Measurements from ENCODE around the gene PVALB. TPM values are rescaled to one million over a fixed set of nuclear protein-coding genes. Genes with fewer than 3 reads are reported as not detected.

The PVALB gene
- total and polyA plus RNA-seq, 2 donors (not counting 3 experiments of a cell fraction or from before 2014, with no cell fraction given): not detected

- H3K4me3 ChIP-seq (replicated peaks in 1 of 3; ENCODE audit: insufficient read depth in 1 of 3, low read depth in 1 of 3, low read length in 3 of 3): no peak overlapping the region
- no peaks in the 10 kb centered on the region for H3K9me1 ChIP-seq (replicated peaks; ENCODE audit: control insufficient read depth, extremely low read depth, insufficient read depth, low read length)
- peaks cover 9 to 17% of the 10 kb centered on the region in 2 experiments for H3K27me3 ChIP-seq (ENCODE audit: control insufficient read depth in 2 of 2, insufficient read depth in 2 of 2, low read length in 2 of 2)
- no peaks in the 10 kb centered on the region for H3K36me3 ChIP-seq (ENCODE audit: control insufficient read depth in 2 of 2, extremely low read depth in 1 of 2, insufficient read depth in 2 of 2, low read length in 2 of 2)
- intact Hi-C loops (cut with micrococcal nuclease) (no loop called here), dilution Hi-C loops (cut with MboI; ENCODE audit: extremely low pct_ligation_motif_present, low sequenced_read_pairs) (no loop called here)
- no TSS peak for BruUV-seq (replicated peaks)
- FAIRE-seq (no peak), DNase-seq (ENCODE audit: low read depth, low spot score) (no peak)
- no peak overlapping the region for H2AFZ ChIP-seq (ENCODE audit: low read depth, low read length)
- POLR2A ChIA-PET: no interaction called here
- CTCF ChIA-PET: interaction anchor here (1.4 kb wide), 1 partner anchor 60 kb away, joined by 6 read pairs; no protein-coding TSS in a partner anchor
- no peak for TF ChIP-seq POLR2A (IDR thresholded peaks at IDR 0.05; ENCODE audit: low read depth, low read length)
- TF ChIP-seq MAX (IDR thresholded peaks at IDR 0.05; ENCODE audit: insufficient read depth, insufficient read length): no peak
- no peak for TF ChIP-seq EZH2 (IDR thresholded peaks at IDR 0.05; ENCODE audit: borderline replicate concordance, low read depth, low read length, severe bottlenecking)
- no peak for TF ChIP-seq JUN (IDR thresholded peaks at IDR 0.05; ENCODE audit: borderline replicate concordance, insufficient read depth, insufficient read length, low read depth)
- TF ChIP-seq CTCF (IDR thresholded peaks at IDR 0.05; ENCODE audit: extremely low read depth in 1 of 2, insufficient read depth in 1 of 2, low read depth in 1 of 2, low read length in 2 of 2): no peak
- TF ChIP-seq MYC (IDR thresholded peaks at IDR 0.05; ENCODE audit: low read depth, low read length): no peak
- no peak for TF ChIP-seq POLR2AphosphoS5 (IDR thresholded peaks at IDR 0.05; ENCODE audit: insufficient read depth, low read depth, low read length)
- no peak for TF ChIP-seq GATA2 (IDR thresholded peaks at IDR 0.05; ENCODE audit: insufficient read depth, insufficient read length, low read depth, low read length)
- TF ChIP-seq FOS (IDR thresholded peaks at IDR 0.05; ENCODE audit: borderline replicate concordance, insufficient read depth, low read length): no peak
- H4K20me1 ChIP-seq (replicated peaks; ENCODE audit: control insufficient read depth, extremely low read depth, insufficient read depth, low read length): no peaks in the 10 kb centered on the region
- no peak overlapping the region for H3K27ac ChIP-seq (ENCODE audit: insufficient read depth, low read depth, low read length)
- H3K79me2 ChIP-seq (ENCODE audit: control insufficient read depth, insufficient read depth, low read length): no peaks in the 10 kb centered on the region
- no peak overlapping the region for H3K4me2 ChIP-seq (ENCODE audit: insufficient read depth, low read length)
- H3K4me1 ChIP-seq (ENCODE audit: control insufficient read depth, extremely low read depth, insufficient read depth, low read length): no peaks in the 10 kb centered on the region
- H3K9me3 ChIP-seq (replicated peaks; ENCODE audit: control insufficient read depth, insufficient read depth, low read length): no peaks in the 10 kb centered on the region
- no peak overlapping the region for H3K9ac ChIP-seq (replicated peaks; ENCODE audit: extremely low read depth, insufficient read depth, low read length)
Measured at GRCh38 chr22:36795633-36796032, 21.2 kb downstream of the PVALB start.
